HEK293 (cell line): ENCODE results near the gene NDST4.

Experiments
- CTCF ChIA-PET: fragments of 350-600 bp; formaldehyde crosslinking; extraction: SDS; loops from one replicate; lab custom pipeline; 2021; ENCODE audit warnings: antibody characterized with exemption; lab: Yijun Ruan, JAX
- POLR2A ChIA-PET: fragments of 300-600 bp; formaldehyde crosslinking; extraction: SDS; loops from one replicate; lab custom pipeline; 2020; ENCODE audit warnings: antibody characterized with exemption, inconsistent platforms; lab: Yijun Ruan, JAX
- H3K27ac ChIP-seq: fragments of 200-500 bp; sonication (Bioruptor generic); 2 replicates; pipeline ENCODE4 v1.5.1; 2014; ENCODE audit warnings: low read depth, low read length, control low read depth, inconsistent platforms; ENCODE audit errors: extremely low read depth
- H3K36me3 ChIP-seq, 2 experiments: fragments of 200-500 bp in 1 of 2; sonication (Bioruptor generic) in 1 of 2; 1 replicate in 1 of 2; 2 replicates in 1 of 2; pipeline ENCODE4 v1.5.1; 2014 to 2017; ENCODE audit warnings: inconsistent platforms in 2 of 2, low read length in 2 of 2; ENCODE audit not compliant: control insufficient read depth in 2 of 2, insufficient read depth in 1 of 2
- H3K4me1 ChIP-seq: fragments of 200-500 bp; sonication (Bioruptor generic); 2 replicates; pipeline ENCODE4 v1.5.1; 2014; ENCODE audit warnings: mild to moderate bottlenecking, low read length, inconsistent platforms; ENCODE audit not compliant: control insufficient read depth, insufficient read depth
- H3K4me3 ChIP-seq: 2 replicates; pipeline ENCODE4 v1.5.1; 2011; ENCODE audit warnings: low read depth, mild to moderate bottlenecking, control low read depth, low read length, moderate library complexity
- H3K9me3 ChIP-seq: fragments of 200-500 bp; sonication (Bioruptor generic); 2 replicates; pipeline ENCODE4 v1.5.1; 2014; ENCODE audit warnings: low read depth, low read length, inconsistent platforms; ENCODE audit not compliant: control insufficient read depth, insufficient read depth
- BCL6B ChIP-seq: fragments of 450-650 bp; formaldehyde crosslinking; IDR thresholded peaks from 2 replicates; pipeline ENCODE4 v1.5.1; 2017; ENCODE audit warnings: missing biosample characterization, missing genetic modification characterization
- HIC1 ChIP-seq: fragments of 450-650 bp; formaldehyde crosslinking; IDR thresholded peaks from 2 replicates; pipeline ENCODE4 v1.5.1; 2016; ENCODE audit warnings: missing biosample characterization, missing genetic modification characterization
- KLF8 ChIP-seq: fragments of 450-650 bp; formaldehyde crosslinking; IDR thresholded peaks from 2 replicates; pipeline ENCODE4 v1.5.1; 2016; ENCODE audit warnings: missing biosample characterization, missing genetic modification characterization
- OSR2 ChIP-seq: fragments of 450-650 bp; formaldehyde crosslinking; IDR thresholded peaks from 2 replicates; pipeline ENCODE4 v1.5.1; 2016; ENCODE audit warnings: missing biosample characterization, missing genetic modification characterization
- PRDM10 ChIP-seq: fragments of 450-650 bp; formaldehyde crosslinking; IDR thresholded peaks from 2 replicates; pipeline ENCODE4 v1.5.1; 2016; ENCODE audit warnings: missing biosample characterization, missing genetic modification characterization
- PRDM6 ChIP-seq: fragments of 450-650 bp; formaldehyde crosslinking; IDR thresholded peaks from 2 replicates; pipeline ENCODE4 v1.5.1; 2017; ENCODE audit warnings: missing biosample characterization, missing genetic modification characterization
- ZNF549 ChIP-seq: fragments of 450-650 bp; IDR thresholded peaks from 2 replicates; pipeline ENCODE4 v1.5.1; 2018; ENCODE audit warnings: missing biosample characterization, missing genetic modification characterization, mild to moderate bottlenecking, inconsistent platforms, moderate library complexity
- ZNF624 ChIP-seq: fragments of 450-650 bp; formaldehyde crosslinking; IDR thresholded peaks from 2 replicates; pipeline ENCODE4 v1.5.1; 2017; ENCODE audit warnings: missing biosample characterization, missing genetic modification characterization
- ZXDB ChIP-seq: fragments of 450-650 bp; formaldehyde crosslinking; IDR thresholded peaks from 2 replicates; pipeline ENCODE4 v1.5.1; 2016; ENCODE audit warnings: missing biosample characterization, missing genetic modification characterization
- TF ChIP-seq, protein P1 (sequence below): fragments of 450-650 bp; IDR thresholded peaks from 2 replicates; pipeline ENCODE4 v1.5.1; 2018; ENCODE audit warnings: missing biosample characterization, mild to moderate bottlenecking, missing genetic modification characterization
- TF ChIP-seq, protein P2 (sequence below): fragments of 450-650 bp; formaldehyde crosslinking; IDR thresholded peaks from 2 replicates; pipeline ENCODE4 v1.5.1; 2016; ENCODE audit warnings: missing biosample characterization, missing genetic modification characterization

Gene NDST4

GRCh38 chr4:115126491-115126890, 13.1 kb upstream of the NDST4 start (continued):
- TF ChIP-seq PRDM10 (tag by site-specific recombination) (0 out of 2 replicates have a peak, but pooled peaks have one; percentile 14), OSR2 (tag by site-specific recombination) (peak; percentile 59; the same call in 1 of the 2 replicates), BCL6B (tag by site-specific recombination) (no peak), ZXDB (tag by site-specific recombination) (peak; percentile 25; the same call in 1 of the 2 replicates), PRDM6 (tag by site-specific recombination) (peak; percentile 38; the same call in 1 of the 2 replicates), ZNF624 (tag by site-specific recombination) (no peak), KLF8 (peak; percentile 28; the same call in 1 of the 2 replicates), ZNF549 (tag by site-specific recombination) (0 out of 2 replicates have a peak, but pooled peaks have one; percentile 62)
- TF ChIP-seq, protein P1, sequence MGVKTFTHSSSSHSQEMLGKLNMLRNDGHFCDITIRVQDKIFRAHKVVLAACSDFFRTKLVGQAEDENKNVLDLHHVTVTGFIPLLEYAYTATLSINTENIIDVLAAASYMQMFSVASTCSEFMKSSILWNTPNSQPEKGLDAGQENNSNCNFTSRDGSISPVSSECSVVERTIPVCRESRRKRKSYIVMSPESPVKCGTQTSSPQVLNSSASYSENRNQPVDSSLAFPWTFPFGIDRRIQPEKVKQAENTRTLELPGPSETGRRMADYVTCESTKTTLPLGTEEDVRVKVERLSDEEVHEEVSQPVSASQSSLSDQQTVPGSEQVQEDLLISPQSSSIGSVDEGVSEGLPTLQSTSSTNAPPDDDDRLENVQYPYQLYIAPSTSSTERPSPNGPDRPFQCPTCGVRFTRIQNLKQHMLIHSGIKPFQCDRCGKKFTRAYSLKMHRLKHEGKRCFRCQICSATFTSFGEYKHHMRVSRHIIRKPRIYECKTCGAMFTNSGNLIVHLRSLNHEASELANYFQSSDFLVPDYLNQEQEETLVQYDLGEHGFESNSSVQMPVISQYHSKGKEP, result peak; percentile 52; the same call in 1 of the 2 replicates
- TF ChIP-seq, protein P2, sequence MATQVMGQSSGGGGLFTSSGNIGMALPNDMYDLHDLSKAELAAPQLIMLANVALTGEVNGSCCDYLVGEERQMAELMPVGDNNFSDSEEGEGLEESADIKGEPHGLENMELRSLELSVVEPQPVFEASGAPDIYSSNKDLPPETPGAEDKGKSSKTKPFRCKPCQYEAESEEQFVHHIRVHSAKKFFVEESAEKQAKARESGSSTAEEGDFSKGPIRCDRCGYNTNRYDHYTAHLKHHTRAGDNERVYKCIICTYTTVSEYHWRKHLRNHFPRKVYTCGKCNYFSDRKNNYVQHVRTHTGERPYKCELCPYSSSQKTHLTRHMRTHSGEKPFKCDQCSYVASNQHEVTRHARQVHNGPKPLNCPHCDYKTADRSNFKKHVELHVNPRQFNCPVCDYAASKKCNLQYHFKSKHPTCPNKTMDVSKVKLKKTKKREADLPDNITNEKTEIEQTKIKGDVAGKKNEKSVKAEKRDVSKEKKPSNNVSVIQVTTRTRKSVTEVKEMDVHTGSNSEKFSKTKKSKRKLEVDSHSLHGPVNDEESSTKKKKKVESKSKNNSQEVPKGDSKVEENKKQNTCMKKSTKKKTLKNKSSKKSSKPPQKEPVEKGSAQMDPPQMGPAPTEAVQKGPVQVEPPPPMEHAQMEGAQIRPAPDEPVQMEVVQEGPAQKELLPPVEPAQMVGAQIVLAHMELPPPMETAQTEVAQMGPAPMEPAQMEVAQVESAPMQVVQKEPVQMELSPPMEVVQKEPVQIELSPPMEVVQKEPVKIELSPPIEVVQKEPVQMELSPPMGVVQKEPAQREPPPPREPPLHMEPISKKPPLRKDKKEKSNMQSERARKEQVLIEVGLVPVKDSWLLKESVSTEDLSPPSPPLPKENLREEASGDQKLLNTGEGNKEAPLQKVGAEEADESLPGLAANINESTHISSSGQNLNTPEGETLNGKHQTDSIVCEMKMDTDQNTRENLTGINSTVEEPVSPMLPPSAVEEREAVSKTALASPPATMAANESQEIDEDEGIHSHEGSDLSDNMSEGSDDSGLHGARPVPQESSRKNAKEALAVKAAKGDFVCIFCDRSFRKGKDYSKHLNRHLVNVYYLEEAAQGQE, result peak; percentile 39; the same call in 1 of the 2 replicates

GRCh38 chr4:115121351-115122043, 8.1 kb upstream of the NDST4 start:
- CTCF ChIA-PET, result no interaction called here
- TF ChIP-seq PRDM6 (tag by site-specific recombination), result peak; percentile 31; the same call in 1 of the 2 replicates
- no peak for TF ChIP-seq HIC1 (tag by site-specific recombination)
- POLR2A ChIA-PET, result no interaction called here
- no peaks in the 10 kb centered on the region for H3K36me3 ChIP-seq
- no peak overlapping the region for H3K27ac ChIP-seq
- no peak overlapping the region for H3K4me3 ChIP-seq
- no peaks in the 10 kb centered on the region for H3K9me3 ChIP-seq
- H3K4me1 ChIP-seq, result peaks cover 4% of the 10 kb centered on the region; the same call in 1 of the 2 replicates
